Liver (tissue), 2 donors: ENCODE measurements around the gene ASXL2.

Experiments used
- TF ChIP-seq, protein P1 (sequence below): fragments of 150-350 bp; IDR thresholded peaks from 2 replicates; pipeline ENCODE4 v1.5.1; 2017; ENCODE audit warnings: improper control_type of control experiment, low read depth, low read length; ENCODE audit not compliant: missing input control
- TF ChIP-seq, protein P2 (sequence below): IDR thresholded peaks from 2 replicates; pipeline ENCODE4 v1.6.1; 2016; ENCODE audit warnings: antibody characterized with exemption, mild to moderate bottlenecking
- TF ChIP-seq, protein P3 (sequence below): IDR thresholded peaks from 2 replicates; pipeline ENCODE4 v1.6.1; 2016; ENCODE audit warnings: antibody characterized with exemption
- donor health status: healthy.

DNA sequence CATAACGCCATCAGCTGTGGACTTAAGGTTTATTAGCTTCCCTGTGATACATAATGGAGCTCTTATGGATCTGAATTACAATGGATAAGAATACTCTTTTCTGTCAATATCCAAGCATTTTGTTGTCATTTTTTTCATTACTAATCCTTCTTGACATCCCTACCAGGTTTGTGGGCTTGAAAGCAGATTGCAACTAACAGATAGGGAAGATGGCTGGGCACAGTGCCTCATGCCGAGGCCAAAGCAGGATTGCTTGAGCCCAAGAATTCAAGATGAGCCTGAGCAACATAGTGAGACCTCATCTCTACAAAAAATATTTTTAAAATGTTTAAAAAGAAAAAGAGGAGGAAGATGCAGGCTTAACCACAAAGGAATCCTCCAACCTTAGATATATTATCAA, 42.4 kb downstream of the ASXL2 start:
- TF ChIP-seq, protein P1, sequence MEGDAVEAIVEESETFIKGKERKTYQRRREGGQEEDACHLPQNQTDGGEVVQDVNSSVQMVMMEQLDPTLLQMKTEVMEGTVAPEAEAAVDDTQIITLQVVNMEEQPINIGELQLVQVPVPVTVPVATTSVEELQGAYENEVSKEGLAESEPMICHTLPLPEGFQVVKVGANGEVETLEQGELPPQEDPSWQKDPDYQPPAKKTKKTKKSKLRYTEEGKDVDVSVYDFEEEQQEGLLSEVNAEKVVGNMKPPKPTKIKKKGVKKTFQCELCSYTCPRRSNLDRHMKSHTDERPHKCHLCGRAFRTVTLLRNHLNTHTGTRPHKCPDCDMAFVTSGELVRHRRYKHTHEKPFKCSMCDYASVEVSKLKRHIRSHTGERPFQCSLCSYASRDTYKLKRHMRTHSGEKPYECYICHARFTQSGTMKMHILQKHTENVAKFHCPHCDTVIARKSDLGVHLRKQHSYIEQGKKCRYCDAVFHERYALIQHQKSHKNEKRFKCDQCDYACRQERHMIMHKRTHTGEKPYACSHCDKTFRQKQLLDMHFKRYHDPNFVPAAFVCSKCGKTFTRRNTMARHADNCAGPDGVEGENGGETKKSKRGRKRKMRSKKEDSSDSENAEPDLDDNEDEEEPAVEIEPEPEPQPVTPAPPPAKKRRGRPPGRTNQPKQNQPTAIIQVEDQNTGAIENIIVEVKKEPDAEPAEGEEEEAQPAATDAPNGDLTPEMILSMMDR: no peak
- TF ChIP-seq, protein P2, sequence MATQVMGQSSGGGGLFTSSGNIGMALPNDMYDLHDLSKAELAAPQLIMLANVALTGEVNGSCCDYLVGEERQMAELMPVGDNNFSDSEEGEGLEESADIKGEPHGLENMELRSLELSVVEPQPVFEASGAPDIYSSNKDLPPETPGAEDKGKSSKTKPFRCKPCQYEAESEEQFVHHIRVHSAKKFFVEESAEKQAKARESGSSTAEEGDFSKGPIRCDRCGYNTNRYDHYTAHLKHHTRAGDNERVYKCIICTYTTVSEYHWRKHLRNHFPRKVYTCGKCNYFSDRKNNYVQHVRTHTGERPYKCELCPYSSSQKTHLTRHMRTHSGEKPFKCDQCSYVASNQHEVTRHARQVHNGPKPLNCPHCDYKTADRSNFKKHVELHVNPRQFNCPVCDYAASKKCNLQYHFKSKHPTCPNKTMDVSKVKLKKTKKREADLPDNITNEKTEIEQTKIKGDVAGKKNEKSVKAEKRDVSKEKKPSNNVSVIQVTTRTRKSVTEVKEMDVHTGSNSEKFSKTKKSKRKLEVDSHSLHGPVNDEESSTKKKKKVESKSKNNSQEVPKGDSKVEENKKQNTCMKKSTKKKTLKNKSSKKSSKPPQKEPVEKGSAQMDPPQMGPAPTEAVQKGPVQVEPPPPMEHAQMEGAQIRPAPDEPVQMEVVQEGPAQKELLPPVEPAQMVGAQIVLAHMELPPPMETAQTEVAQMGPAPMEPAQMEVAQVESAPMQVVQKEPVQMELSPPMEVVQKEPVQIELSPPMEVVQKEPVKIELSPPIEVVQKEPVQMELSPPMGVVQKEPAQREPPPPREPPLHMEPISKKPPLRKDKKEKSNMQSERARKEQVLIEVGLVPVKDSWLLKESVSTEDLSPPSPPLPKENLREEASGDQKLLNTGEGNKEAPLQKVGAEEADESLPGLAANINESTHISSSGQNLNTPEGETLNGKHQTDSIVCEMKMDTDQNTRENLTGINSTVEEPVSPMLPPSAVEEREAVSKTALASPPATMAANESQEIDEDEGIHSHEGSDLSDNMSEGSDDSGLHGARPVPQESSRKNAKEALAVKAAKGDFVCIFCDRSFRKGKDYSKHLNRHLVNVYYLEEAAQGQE: no peak
- TF ChIP-seq, protein P3, sequence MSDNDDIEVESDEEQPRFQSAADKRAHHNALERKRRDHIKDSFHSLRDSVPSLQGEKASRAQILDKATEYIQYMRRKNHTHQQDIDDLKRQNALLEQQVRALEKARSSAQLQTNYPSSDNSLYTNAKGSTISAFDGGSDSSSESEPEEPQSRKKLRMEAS: no peak
